Calu3 (cell line): ENCODE data around the gene TRIM13. TPM values are rescaled to one million over a fixed set of nuclear protein-coding genes. Genes with fewer than 3 reads are reported as not detected.

ENCODE experiments used
- BruUV-seq: library from RNA; stranded (reverse); fragments of 400-500 nt; replicated peaks from 2 replicates; lab custom pipeline; 2021; lab: Mats Ljungman, UMichigan
- CTCF ChIA-PET: fragments of 300-600 bp; sonication (Branson Sonifier 250); formaldehyde crosslinking; loops from one replicate; lab custom pipeline; 2022; ENCODE audit warnings: antibody characterized with exemption; lab: Charles Lee
- DNase-seq: peaks from one replicate; pipeline ENCODE4 v3.0.0; 2022
- H3K27ac Mint-ChIP-seq: one replicate; pipeline ENCODE4 v1.8.0; 2022; ENCODE audit warnings: mixed read lengths; ENCODE audit not compliant: unreplicated experiment
- H3K27me3 Mint-ChIP-seq: one replicate; pipeline ENCODE4 v1.8.0; 2022; ENCODE audit warnings: mixed read lengths; ENCODE audit not compliant: unreplicated experiment
- H3K36me3 Mint-ChIP-seq: one replicate; pipeline ENCODE4 v1.8.0; 2022; ENCODE audit warnings: mild to moderate bottlenecking, moderate library complexity, mixed read lengths; ENCODE audit not compliant: insufficient read depth, unreplicated experiment
- H3K4me1 Mint-ChIP-seq: one replicate; pipeline ENCODE4 v1.8.0; 2022; ENCODE audit warnings: mild to moderate bottlenecking, low read depth, mixed read lengths; ENCODE audit not compliant: unreplicated experiment
- H3K4me3 Mint-ChIP-seq: one replicate; pipeline ENCODE4 v1.8.0; 2022; ENCODE audit warnings: mild to moderate bottlenecking, low read depth, moderate library complexity, mixed read lengths; ENCODE audit not compliant: unreplicated experiment
- H3K9me3 Mint-ChIP-seq: one replicate; pipeline ENCODE4 v1.8.0; 2022; ENCODE audit warnings: low read depth, mixed read lengths; ENCODE audit not compliant: unreplicated experiment
- intact Hi-C: fragments of 100-400 bp; cut with micrococcal nuclease; formaldehyde crosslinking; loops from one replicate; pipeline ENCODE4 v1.10.0; 2022; ENCODE audit not compliant: unreplicated experiment
- total RNA-seq: library from RNA; stranded (reverse); gene quantifications from 2 replicates; pipeline ENCODE4 v1.2.3, GENCODE V29; 2022
- TF ChIP-seq, protein P1 (sequence below): fragments of 200-600 bp; IDR thresholded peaks from one replicate; pipeline ENCODE4 v1.8.0; 2022; ENCODE audit warnings: antibody characterized with exemption; ENCODE audit not compliant: unreplicated experiment

TRIM13 gene
- total RNA-seq, 1 experiment from 2014 or later = 10.6 TPM

DNA sequence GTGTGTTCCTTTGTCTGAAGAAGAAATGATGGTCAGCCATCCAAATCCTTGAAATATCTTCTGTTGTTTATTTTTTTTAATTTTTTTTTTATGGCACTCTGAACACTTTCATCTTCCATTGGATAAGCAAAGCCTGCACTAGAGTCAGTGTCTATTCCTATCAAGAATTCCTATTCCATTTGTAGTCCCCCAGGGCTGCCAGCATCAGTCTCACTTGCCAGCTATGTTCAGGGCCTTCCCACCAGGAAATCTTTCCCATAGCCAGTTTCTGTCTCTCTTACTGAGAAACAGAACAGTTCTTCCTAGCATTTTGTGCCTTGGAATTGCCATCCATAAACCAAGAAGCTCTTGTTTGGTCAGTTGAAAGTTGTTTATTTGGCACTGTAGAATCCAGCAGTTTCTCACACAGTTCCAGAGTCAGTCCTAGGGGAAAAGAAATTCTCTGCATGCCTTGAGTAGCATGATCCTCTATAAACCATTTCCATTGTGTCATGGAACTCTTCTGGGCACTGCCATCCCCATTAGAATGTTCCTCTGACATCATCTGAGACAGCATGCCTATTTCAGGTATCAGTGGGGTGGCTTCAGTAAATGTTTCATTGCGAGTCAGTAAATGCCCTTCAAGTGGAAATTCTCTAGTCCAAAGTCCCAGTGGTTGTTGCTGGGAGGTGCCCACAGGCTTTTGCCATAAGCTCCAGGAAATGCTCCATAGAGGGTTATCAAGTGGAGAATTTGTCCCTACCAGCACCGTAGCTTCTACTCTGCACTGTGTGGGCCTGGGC is 42.0 kb upstream of the TRIM13 start:
- intact Hi-C loops = no loop called here
- no peak for DNase-seq
- Mint-ChIP-seq H3K9me3 (no peaks in the 10 kb centered on the region), H3K27me3 (no peaks in the 10 kb centered on the region), H3K27ac (no peak overlapping the region), H3K4me3 (no peak overlapping the region), H3K36me3 (no peaks in the 10 kb centered on the region), H3K4me1 (no peaks in the 10 kb centered on the region)
- BruUV-seq = no TSS peak
- TF ChIP-seq, protein P1, sequence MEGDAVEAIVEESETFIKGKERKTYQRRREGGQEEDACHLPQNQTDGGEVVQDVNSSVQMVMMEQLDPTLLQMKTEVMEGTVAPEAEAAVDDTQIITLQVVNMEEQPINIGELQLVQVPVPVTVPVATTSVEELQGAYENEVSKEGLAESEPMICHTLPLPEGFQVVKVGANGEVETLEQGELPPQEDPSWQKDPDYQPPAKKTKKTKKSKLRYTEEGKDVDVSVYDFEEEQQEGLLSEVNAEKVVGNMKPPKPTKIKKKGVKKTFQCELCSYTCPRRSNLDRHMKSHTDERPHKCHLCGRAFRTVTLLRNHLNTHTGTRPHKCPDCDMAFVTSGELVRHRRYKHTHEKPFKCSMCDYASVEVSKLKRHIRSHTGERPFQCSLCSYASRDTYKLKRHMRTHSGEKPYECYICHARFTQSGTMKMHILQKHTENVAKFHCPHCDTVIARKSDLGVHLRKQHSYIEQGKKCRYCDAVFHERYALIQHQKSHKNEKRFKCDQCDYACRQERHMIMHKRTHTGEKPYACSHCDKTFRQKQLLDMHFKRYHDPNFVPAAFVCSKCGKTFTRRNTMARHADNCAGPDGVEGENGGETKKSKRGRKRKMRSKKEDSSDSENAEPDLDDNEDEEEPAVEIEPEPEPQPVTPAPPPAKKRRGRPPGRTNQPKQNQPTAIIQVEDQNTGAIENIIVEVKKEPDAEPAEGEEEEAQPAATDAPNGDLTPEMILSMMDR = no peak
- CTCF ChIA-PET = no interaction called here

DNA sequence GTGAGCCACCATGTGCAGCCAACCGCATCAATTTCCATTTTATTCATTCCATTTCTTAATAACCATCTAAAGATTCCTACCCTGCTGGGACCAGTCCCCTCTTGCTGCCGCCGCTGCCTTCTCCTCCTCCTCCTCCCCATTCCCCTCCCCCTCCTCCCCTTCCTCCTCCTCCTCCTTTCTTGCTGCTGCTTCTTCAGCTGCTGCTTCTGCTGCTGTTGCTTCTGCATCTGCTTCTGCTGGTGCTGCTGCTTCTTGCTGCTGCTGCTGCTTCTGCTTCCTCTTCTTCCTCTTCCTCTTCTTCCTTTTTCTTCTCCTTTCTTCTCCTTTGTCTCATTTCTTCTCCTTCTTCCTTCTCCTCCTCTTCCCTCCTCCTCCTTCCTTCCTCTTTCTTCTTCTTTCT is 40.7 kb upstream of the TRIM13 start:
- Mint-ChIP-seq H3K36me3 (no peaks in the 10 kb centered on the region), H3K27me3 (no peaks in the 10 kb centered on the region), H3K4me3 (no peak overlapping the region), H3K9me3 (no peaks in the 10 kb centered on the region), H3K27ac (no peak overlapping the region), H3K4me1 (no peaks in the 10 kb centered on the region)
- intact Hi-C loops = no loop called here
- TF ChIP-seq, protein P1 = no peak
- DNase-seq = no peak
- CTCF ChIA-PET = interaction anchor here (0.6 kb wide), 1 partner anchor 250 kb away, joined by 4 read pairs; no protein-coding TSS in a partner anchor
- BruUV-seq = no TSS peak

DNA sequence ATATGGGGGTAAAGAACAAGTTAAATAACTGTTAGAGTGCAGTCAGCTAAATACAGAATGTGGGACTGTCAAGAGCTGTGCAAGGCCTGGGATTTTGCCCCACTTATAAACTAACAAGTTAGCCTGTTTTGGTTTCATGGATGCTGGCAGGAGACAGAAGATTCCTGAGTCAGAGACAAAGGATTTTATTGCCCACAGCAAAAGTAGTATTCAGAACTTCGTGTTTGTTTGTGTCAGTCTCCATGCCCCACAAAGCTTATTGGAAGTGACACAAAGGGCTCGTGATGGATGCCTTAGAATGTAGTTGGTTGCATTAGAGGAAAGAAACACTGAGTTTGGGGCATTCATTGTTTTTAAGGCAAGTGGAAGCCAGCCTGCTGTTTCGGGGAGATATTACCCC is 38.5 kb upstream of the TRIM13 start:
- no peaks in the 10 kb centered on the region for H3K27me3 Mint-ChIP-seq
- no peaks in the 10 kb centered on the region for H3K36me3 Mint-ChIP-seq
- no peak overlapping the region for H3K27ac Mint-ChIP-seq
- no peak for DNase-seq
- no peaks in the 10 kb centered on the region for H3K9me3 Mint-ChIP-seq
- BruUV-seq = no TSS peak
- TF ChIP-seq, protein P1 = no peak
- intact Hi-C loops = no loop called here
- no peak overlapping the region for H3K4me3 Mint-ChIP-seq
- no peaks in the 10 kb centered on the region for H3K4me1 Mint-ChIP-seq
- CTCF ChIA-PET = no interaction called here

DNA sequence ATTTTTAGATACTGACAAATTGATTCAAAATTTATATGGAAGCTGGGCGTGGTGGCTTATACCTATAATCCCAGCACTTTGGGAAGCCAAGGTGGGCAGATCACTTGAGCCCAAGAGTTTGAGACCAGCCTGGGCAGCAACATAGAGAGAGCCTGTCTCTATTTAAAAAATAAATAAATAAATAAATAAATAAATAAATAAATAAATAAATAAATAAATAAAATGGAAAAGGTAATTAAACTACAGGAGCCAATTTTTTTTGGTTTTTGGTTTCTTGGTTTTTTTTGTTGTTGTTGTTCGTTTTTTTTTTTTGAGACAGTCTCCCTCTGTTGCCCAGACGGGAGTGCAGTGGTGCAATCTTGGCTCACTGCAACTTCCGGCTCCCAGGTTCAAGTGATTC is 29.4 kb upstream of the TRIM13 start:
- Mint-ChIP-seq H3K36me3 (no peaks in the 10 kb centered on the region), H3K4me3 (no peak overlapping the region), H3K9me3 (peaks cover 3% of the 10 kb centered on the region), H3K4me1 (peaks cover under 1% of the 10 kb centered on the region), H3K27ac (no peak overlapping the region), H3K27me3 (no peaks in the 10 kb centered on the region)
- no TSS peak for BruUV-seq
- TF ChIP-seq, protein P1 = no peak
- CTCF ChIA-PET = no interaction called here
- intact Hi-C loops = no loop called here
- DNase-seq = no peak
